OCI-LY1 (cell line): ENCODE results near the gene QRFPR.

Source experiments
- H2AFZ ChIP-seq: fragments of 200-600 bp; sonication (generic), shearing (Covaris generic); 2 replicates; pipeline ENCODE4 v1.6.0; 2014; ENCODE audit warnings: antibody characterized with exemption, mild to moderate bottlenecking, low read length
- H3F3A ChIP-seq: fragments of 200-600 bp; sonication (generic), shearing (Covaris generic); 2 replicates; pipeline ENCODE4 v1.6.0; 2014; ENCODE audit warnings: mild to moderate bottlenecking, antibody characterized with exemption, low read length, moderate library complexity; ENCODE audit not compliant: insufficient read depth
- H3K27ac ChIP-seq: fragments of 200-600 bp; sonication (generic); 2 replicates; pipeline ENCODE4 v1.5.1; 2014; ENCODE audit warnings: low read length, mixed run types, mild to moderate bottlenecking, low read depth; ENCODE audit not compliant: poor library complexity, severe bottlenecking
- H3K27me3 ChIP-seq: fragments of 200-600 bp; sonication (generic); 2 replicates; pipeline ENCODE4 v1.6.0; 2014; ENCODE audit warnings: antibody characterized with exemption, mild to moderate bottlenecking, low read length, moderate library complexity; ENCODE audit not compliant: insufficient read depth
- H3K36me3 ChIP-seq: fragments of 200-600 bp; sonication (generic); 2 replicates; pipeline ENCODE4 v1.6.1; 2014; ENCODE audit warnings: mild to moderate bottlenecking, antibody characterized with exemption, low read length, moderate library complexity, mixed read lengths; ENCODE audit not compliant: insufficient read depth
- H3K4me1 ChIP-seq: fragments of 200-600 bp; sonication (generic); 2 replicates; pipeline ENCODE4 v1.5.1; 2014; ENCODE audit warnings: mild to moderate bottlenecking, low read length, moderate library complexity; ENCODE audit not compliant: insufficient read depth, severe bottlenecking
- H3K4me2 ChIP-seq: fragments of 200-600 bp; sonication (generic), shearing (Covaris generic); 2 replicates; pipeline ENCODE4 v1.6.1; 2014; ENCODE audit warnings: low read length
- H3K4me3 ChIP-seq: fragments of 200-600 bp; sonication (generic); 2 replicates; pipeline ENCODE4 v1.5.1; 2014; ENCODE audit warnings: low read length, low read depth, mild to moderate bottlenecking, mixed read lengths; ENCODE audit not compliant: poor library complexity, severe bottlenecking
- H3K79me2 ChIP-seq: fragments of 200-600 bp; shearing (Covaris generic); 2 replicates; pipeline ENCODE4 v1.6.1; 2016; ENCODE audit warnings: mixed run types, low read length, mixed read lengths; ENCODE audit not compliant: insufficient read depth
- H3K9ac ChIP-seq: fragments of 200-600 bp; sonication (generic), shearing (Covaris generic); 2 replicates; pipeline ENCODE4 v1.6.1; 2014; ENCODE audit warnings: mild to moderate bottlenecking, low read length, mixed read lengths
- H3K9me2 ChIP-seq: fragments of 200-600 bp; sonication (generic), shearing (Covaris generic); 2 replicates; pipeline ENCODE4 v1.6.1; 2014; ENCODE audit warnings: low read depth, mild to moderate bottlenecking, low read length, mixed read lengths
- H3K9me3 ChIP-seq: fragments of 200-600 bp; shearing (Covaris generic); 2 replicates; pipeline ENCODE4 v1.6.1; 2014; ENCODE audit warnings: low read length, mixed read lengths
- H4K20me1 ChIP-seq: fragments of 200-600 bp; sonication (generic), shearing (Covaris generic); 2 replicates; pipeline ENCODE4 v1.6.0; 2016; ENCODE audit warnings: mild to moderate bottlenecking, low read length; ENCODE audit not compliant: insufficient read depth
- EZH2 ChIP-seq: fragments of 200-600 bp; sonication (generic), shearing (Covaris generic); IDR thresholded peaks from 2 replicates; pipeline ENCODE4 v1.8.0; 2017; ENCODE audit warnings: borderline replicate concordance, mixed run types, mild to moderate bottlenecking, antibody characterized with exemption, low read length, moderate library complexity, mixed read lengths
- TF ChIP-seq, protein P1 (sequence below): fragments of 200-600 bp; sonication (generic), shearing (Covaris generic); IDR thresholded peaks from 2 replicates; pipeline ENCODE4 v1.5.1; 2017; ENCODE audit warnings: mild to moderate bottlenecking, antibody characterized with exemption, low read length, moderate library complexity, mixed read lengths

Gene QRFPR

DNA sequence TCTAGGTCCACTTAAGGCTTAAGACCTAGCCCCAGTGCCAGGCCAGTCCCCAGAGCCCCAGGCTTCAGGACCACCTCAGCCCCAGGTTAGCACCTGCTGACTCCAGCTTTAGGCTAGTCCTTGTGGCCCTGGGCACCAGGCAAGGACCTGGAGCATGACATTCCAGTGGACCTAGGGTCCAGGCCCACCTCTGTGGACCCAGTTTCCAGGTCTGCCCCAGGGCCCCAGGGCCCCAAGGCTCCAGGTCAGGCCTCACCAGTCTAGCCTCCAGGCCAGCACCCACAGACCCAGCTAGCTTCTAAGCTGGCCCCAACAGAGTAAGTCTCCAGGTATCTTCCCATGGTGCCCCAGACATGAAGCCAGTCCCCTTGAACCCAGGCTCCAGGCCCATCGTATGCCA, 97.5 kb downstream of the QRFPR start:
- Histone ChIP-seq H3K27ac (no peak overlapping the region), H3K36me3 (no peaks in the 10 kb centered on the region), H3K4me3 (no peak overlapping the region), H3K9me2 (no peaks in the 10 kb centered on the region), H3K79me2 (no peaks in the 10 kb centered on the region), H3K27me3 (no peaks in the 10 kb centered on the region), H3K9ac (no peak overlapping the region), H3K4me1 (no peaks in the 10 kb centered on the region), H3K4me2 (no peak overlapping the region), H3K9me3 (no peaks in the 10 kb centered on the region), H2AFZ (no peak overlapping the region), H4K20me1 (no peaks in the 10 kb centered on the region), H3F3A (no peaks in the 10 kb centered on the region)
- no peak for TF ChIP-seq EZH2
- TF ChIP-seq, protein P1, sequence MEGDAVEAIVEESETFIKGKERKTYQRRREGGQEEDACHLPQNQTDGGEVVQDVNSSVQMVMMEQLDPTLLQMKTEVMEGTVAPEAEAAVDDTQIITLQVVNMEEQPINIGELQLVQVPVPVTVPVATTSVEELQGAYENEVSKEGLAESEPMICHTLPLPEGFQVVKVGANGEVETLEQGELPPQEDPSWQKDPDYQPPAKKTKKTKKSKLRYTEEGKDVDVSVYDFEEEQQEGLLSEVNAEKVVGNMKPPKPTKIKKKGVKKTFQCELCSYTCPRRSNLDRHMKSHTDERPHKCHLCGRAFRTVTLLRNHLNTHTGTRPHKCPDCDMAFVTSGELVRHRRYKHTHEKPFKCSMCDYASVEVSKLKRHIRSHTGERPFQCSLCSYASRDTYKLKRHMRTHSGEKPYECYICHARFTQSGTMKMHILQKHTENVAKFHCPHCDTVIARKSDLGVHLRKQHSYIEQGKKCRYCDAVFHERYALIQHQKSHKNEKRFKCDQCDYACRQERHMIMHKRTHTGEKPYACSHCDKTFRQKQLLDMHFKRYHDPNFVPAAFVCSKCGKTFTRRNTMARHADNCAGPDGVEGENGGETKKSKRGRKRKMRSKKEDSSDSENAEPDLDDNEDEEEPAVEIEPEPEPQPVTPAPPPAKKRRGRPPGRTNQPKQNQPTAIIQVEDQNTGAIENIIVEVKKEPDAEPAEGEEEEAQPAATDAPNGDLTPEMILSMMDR = no peak

DNA sequence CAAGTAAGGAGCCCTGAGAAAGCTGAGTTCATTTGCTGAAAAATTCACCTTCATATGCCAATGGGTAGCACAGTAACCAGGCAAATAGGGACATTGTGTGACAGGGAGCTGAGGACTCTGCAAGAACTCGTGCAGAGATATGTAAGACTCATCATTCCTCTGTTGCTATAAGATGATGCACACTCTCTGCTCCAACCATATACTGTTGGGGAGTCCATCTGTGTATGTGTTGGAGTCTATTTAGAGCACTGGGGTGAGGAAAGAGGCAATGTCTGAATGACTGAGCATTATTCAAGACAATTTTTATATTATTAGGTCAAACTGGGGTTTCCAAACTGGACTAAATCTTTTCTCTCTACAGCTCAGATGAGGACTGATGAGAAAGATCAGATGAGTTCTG, 100.4 kb downstream of the QRFPR start:
- H3K79me2 ChIP-seq = no peaks in the 10 kb centered on the region
- no peak overlapping the region for H3K9ac ChIP-seq
- TF ChIP-seq EZH2 = no peak
- TF ChIP-seq, protein P1 = no peak
- H3K4me3 ChIP-seq = no peak overlapping the region
- no peaks in the 10 kb centered on the region for H3K36me3 ChIP-seq
- H3K9me2 ChIP-seq = no peaks in the 10 kb centered on the region
- no peaks in the 10 kb centered on the region for H4K20me1 ChIP-seq
- H2AFZ ChIP-seq = no peak overlapping the region
- no peaks in the 10 kb centered on the region for H3K9me3 ChIP-seq
- H3K4me1 ChIP-seq = no peaks in the 10 kb centered on the region
- no peak overlapping the region for H3K4me2 ChIP-seq
- H3K27me3 ChIP-seq = no peaks in the 10 kb centered on the region
- no peaks in the 10 kb centered on the region for H3F3A ChIP-seq
- H3K27ac ChIP-seq = no peak overlapping the region

DNA sequence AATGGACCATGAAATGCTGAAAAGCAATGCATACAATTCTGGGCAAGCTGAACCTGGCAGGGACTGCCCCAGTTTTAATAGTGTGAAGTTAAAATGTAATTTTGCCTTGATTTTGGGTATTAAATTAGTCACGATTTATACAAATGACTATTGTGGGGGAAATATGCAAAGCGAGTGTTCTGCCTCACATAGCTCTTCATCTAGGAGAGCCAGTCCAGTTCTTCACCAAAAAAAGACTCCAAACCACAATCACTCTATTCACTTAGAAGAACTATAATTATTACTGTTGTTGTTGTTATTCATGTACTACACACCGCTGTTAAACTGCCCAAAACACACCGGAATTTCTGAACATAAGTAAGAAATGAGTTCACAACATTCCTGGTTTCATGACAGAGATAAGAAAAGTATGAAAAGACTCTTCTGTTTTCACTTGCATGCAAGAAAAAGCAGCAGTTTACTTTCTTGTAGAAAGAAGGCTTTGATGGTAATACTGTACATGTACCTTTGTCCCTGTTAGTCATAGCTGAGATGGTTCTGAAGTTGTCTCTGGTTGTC, 101.9 kb downstream of the QRFPR start:
- no peaks in the 10 kb centered on the region for H3K9me3 ChIP-seq
- no peak overlapping the region for H3K9ac ChIP-seq
- no peaks in the 10 kb centered on the region for H3F3A ChIP-seq
- no peaks in the 10 kb centered on the region for H3K79me2 ChIP-seq
- no peaks in the 10 kb centered on the region for H3K4me1 ChIP-seq
- H3K36me3 ChIP-seq = no peaks in the 10 kb centered on the region
- no peak for TF ChIP-seq EZH2
- TF ChIP-seq, protein P1 = no peak
- H2AFZ ChIP-seq = no peak overlapping the region
- no peak overlapping the region for H3K4me2 ChIP-seq
- H3K27ac ChIP-seq = no peak overlapping the region
- no peaks in the 10 kb centered on the region for H4K20me1 ChIP-seq
- no peaks in the 10 kb centered on the region for H3K9me2 ChIP-seq
- no peaks in the 10 kb centered on the region for H3K27me3 ChIP-seq
- H3K4me3 ChIP-seq = no peak overlapping the region
